Stomach smooth muscle (tissue), 2 donors: ENCODE data around the gene TTC7B.

Experiments used
- H3K27ac ChIP-seq: one replicate; pipeline ENCODE4 v1.7.0; 2013; ENCODE audit warnings: mild to moderate bottlenecking, low read length, inconsistent platforms
- H3K27me3 ChIP-seq, 2 donors: one replicate each; pipeline ENCODE4 v1.7.0; 2013; ENCODE audit warnings: low read length in 2 of 2; ENCODE audit not compliant: insufficient read depth in 2 of 2, control insufficient read depth in 1 of 2
- H3K36me3 ChIP-seq, 2 donors: one replicate each; pipeline ENCODE4 v1.7.0; 2013; ENCODE audit warnings: low read length in 2 of 2; ENCODE audit not compliant: control insufficient read depth in 2 of 2, insufficient read depth in 2 of 2
- H3K4me1 ChIP-seq: one replicate; pipeline ENCODE4 v1.7.0; 2013; ENCODE audit warnings: low read length; ENCODE audit not compliant: control insufficient read depth, insufficient read depth
- H3K4me3 ChIP-seq, 2 donors: one replicate each; pipeline ENCODE4 v1.7.0; 2013; ENCODE audit warnings: low read length in 2 of 2
- H3K9ac ChIP-seq, 2 donors: one replicate each; pipeline ENCODE4 v1.7.0; 2013; ENCODE audit warnings: low read length in 2 of 2, mild to moderate bottlenecking in 1 of 2
- H3K9me3 ChIP-seq, 2 donors: one replicate each; pipeline ENCODE4 v1.7.0; 2013; ENCODE audit warnings: low read length in 2 of 2; ENCODE audit not compliant: control insufficient read depth in 2 of 2
- donor health status: healthy.
- donor health status: Pancreatic carcinoma.

TTC7B gene

DNA sequence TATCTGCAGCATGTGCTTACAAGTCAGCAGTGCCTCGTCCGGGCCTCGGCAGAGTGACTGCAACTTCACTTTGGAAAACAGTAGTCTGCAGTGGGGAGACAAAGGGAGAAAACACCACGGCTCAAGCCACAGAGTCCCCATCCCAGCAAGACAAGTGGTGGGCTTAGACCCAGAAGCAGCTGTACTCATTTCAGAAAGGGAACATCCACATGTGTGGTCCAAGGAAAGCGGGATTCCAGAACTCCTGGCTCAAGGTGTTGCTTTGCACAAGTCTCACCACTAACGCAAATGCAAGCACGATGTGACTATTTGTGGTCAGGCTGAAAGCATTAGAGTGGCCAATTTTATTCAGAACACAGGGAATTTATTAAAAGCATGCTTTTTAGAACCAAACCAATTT lies 198.3 kb downstream of the TTC7B start:
- Histone ChIP-seq H3K9me3 (no peaks in the 10 kb centered on the region), H3K9ac (no peak overlapping the region), H3K27ac (no peak overlapping the region), H3K4me3 (no peak overlapping the region), H3K4me1 (peaks cover 19% of the 10 kb centered on the region), H3K36me3 (peaks cover 4 to 5% of the 10 kb centered on the region in 2 donors), H3K27me3 (no peaks in the 10 kb centered on the region)

DNA sequence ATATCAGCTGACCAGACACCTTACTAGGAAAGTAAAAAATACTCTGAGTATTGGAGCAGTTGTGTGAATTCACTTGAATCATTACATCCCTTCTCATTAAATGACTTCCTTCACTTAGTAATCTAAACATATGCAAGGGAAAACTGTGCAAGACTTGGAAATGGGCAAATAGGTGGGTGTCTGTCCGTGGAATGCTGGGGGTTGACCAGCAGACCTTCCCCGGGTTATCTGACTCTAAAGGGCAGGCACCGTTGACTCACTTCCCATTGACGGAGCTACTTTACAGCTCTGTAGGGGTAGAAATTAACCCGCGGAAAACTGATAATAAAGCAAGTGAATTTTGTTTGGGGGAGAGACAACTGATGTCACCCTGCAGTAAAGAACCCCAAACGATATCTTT lies 199.3 kb downstream of the TTC7B start:
- Histone ChIP-seq H3K9ac (no peak overlapping the region), H3K36me3 (peaks cover 4 to 5% of the 10 kb centered on the region in 2 donors), H3K4me1 (peaks cover 19% of the 10 kb centered on the region), H3K4me3 (no peak overlapping the region), H3K27ac (no peak overlapping the region), H3K27me3 (no peaks in the 10 kb centered on the region), H3K9me3 (no peaks in the 10 kb centered on the region)

DNA sequence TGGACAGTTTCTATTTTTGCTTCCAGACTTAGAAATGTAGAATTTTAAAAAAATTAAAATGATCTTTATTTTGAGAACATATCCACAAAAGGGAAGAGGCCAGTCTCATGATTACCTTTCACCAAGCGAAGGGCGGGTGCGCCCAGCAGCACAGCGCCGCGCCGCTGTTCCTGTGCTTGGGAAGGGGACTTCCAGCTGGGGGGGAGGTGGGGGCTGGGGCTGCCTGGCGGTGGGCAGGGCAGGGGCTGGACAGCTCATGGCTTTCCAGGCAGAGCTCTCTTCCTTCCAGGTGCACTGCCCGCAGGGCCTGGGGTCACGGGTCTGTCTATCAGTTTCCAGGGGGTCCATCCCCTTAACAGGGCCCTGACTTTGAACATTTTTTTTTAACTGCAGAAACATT lies 199.9 kb downstream of the TTC7B start:
- H3K9ac ChIP-seq = no peak overlapping the region
- H3K4me3 ChIP-seq = no peak overlapping the region
- H3K36me3 ChIP-seq = peaks cover 4 to 5% of the 10 kb centered on the region in 2 donors
- H3K27ac ChIP-seq = no peak overlapping the region
- peaks cover 19% of the 10 kb centered on the region for H3K4me1 ChIP-seq
- H3K9me3 ChIP-seq = no peaks in the 10 kb centered on the region
- H3K27me3 ChIP-seq = no peaks in the 10 kb centered on the region

DNA sequence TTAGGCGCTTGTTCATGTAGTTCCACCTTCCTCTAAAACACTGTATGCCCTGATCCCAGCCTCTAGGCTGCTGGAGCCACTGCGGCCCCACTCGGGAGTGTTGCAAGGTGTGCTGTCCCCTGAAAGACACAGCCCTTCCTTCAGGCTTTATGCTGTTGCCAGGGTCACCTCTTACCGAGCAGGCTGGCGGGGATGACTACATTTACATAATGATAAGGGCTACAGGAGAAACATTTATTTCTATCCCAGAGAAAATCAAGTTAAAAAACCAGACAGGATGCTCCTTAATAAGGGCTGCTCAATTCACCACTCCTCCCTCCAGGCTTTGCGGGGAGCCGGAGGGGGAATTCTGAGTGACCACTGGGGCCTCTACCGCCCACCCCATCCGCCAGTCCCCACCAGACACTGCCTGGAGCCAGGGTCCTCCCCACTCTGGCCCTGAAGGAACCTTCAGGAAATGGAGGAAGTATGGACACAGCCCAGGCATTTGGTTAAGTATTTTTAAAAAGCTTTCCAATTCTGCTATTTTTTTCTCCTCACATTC lies 200.6 kb downstream of the TTC7B start:
- Histone ChIP-seq H3K4me3 (no peak overlapping the region), H3K9ac (peak overlapping the region in 1 of 2 donors; percentile 51), H3K36me3 (peaks cover 4 to 7% of the 10 kb centered on the region in 2 donors), H3K27ac (peak overlapping the region; percentile 49), H3K9me3 (no peaks in the 10 kb centered on the region), H3K27me3 (no peaks in the 10 kb centered on the region), H3K4me1 (peaks cover 19% of the 10 kb centered on the region)

DNA sequence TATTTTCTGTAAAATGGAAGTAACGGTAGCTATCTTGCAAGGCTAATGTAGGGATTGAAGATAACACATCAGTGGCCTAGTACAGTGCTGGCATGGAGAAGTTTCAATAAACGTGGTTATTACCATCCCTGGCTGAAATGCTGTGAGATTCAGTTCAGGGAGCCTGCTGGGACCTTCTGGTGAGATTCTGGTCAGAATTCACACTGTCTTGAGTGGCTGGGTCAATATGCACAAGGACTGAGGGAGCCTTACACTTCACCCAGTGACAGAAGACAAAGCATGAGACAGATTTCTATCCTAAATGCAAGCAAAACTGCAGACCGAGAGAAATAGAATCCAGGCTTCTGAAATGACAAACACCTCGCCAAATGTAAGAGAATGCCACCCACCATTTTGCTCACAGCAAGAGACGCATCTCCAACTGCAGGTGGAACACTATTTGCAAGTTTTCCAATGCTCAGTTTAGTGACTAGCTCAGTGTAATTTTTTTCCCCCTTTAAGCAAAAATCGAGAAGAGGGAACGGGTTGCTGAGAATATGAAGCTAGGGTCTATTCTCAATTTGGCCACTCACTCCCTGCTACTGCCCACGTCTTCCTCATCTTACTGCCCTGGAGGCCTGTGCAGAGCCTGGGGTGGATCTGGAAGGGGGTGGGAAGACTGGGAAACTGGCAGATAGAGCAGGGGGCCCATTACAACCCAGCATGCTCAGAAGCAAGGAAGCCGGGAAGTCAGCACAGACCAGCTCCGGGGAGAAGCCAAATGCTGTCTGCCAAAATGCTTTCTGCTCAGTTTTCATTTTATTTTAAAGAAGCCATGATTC lies 201.3 kb downstream of the TTC7B start:
- Histone ChIP-seq H3K27me3 (no peaks in the 10 kb centered on the region), H3K9ac (peak overlapping the region in 1 of 2 donors; percentile 21), H3K4me3 (no peak overlapping the region), H3K27ac (peak overlapping the region; percentile 49), H3K9me3 (no peaks in the 10 kb centered on the region), H3K4me1 (peaks cover 21% of the 10 kb centered on the region), H3K36me3 (peaks cover 4 to 7% of the 10 kb centered on the region in 2 donors)

DNA sequence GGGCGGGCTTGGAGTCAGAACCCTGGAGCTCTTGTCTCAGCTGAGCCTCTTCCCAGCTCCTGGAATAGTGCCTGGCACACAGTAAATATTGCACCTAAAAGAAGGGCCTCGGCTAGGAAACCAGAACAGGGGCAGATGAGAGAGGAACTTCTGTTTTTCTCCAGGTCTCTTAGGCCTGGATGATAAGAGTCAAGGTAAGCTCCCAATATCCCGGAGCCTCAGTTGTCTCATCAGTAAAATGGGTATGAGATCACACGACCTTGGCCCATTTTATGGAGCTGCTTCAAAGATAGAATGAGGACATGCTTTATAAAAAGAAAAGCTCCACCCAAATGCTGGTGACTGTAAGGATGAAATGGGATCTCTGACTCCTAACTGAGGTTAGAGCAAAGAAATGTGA lies 202.2 kb downstream of the TTC7B start:
- Histone ChIP-seq H3K9ac (no peak overlapping the region), H3K4me1 (peaks cover 26% of the 10 kb centered on the region), H3K9me3 (no peaks in the 10 kb centered on the region), H3K27me3 (no peaks in the 10 kb centered on the region), H3K36me3 (peaks cover 4 to 7% of the 10 kb centered on the region in 2 donors), H3K4me3 (no peak overlapping the region), H3K27ac (no peak overlapping the region)

DNA sequence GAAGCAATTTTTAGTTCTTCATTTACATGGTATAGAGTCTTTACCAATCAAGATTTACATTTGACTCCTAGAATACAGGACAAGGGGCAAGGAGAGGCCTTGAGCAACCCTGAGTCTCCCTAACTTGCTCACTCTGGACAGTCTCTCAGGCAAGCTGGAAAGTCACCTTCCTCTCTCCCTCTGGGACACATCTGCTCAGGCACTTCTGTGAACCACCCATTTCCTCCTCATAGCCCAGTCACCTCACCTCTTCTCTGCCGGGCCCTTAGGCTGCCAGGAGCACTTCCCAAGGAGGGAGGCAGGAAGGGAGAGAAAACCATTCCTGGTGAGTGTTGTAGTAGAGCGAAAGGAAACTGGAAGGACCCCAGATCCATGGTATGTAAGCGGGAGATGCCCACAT lies 202.8 kb downstream of the TTC7B start:
- no peak overlapping the region for H3K9ac ChIP-seq
- no peaks in the 10 kb centered on the region for H3K9me3 ChIP-seq
- H3K27ac ChIP-seq = no peak overlapping the region
- no peak overlapping the region for H3K4me3 ChIP-seq
- no peaks in the 10 kb centered on the region for H3K27me3 ChIP-seq
- H3K36me3 ChIP-seq = peaks cover 4 to 7% of the 10 kb centered on the region in 2 donors
- peaks cover 31% of the 10 kb centered on the region for H3K4me1 ChIP-seq

DNA sequence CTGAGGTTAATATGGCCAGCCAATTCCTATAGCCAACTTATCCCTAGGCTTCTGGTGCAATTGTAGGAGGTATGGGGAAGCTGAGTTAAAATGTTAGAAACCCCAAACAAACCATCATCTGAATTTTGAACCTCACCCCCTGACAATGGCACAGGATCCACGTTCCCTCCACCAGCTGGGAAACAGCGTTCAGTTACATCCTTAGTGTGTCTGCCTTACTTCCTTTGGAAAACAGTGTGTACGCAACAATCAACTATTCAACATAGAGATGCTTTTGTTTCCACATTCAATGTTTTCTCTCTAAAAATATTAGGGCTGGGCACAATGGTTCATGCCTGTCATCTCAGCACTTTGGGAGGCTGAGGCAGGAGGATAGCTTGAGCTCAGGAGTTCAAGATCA lies 203.4 kb downstream of the TTC7B start:
- Histone ChIP-seq H3K27me3 (no peaks in the 10 kb centered on the region), H3K9ac (no peak overlapping the region), H3K27ac (peak overlapping the region; percentile 19), H3K9me3 (no peaks in the 10 kb centered on the region), H3K36me3 (peaks cover 3 to 5% of the 10 kb centered on the region in 2 donors), H3K4me3 (no peak overlapping the region), H3K4me1 (peaks cover 36% of the 10 kb centered on the region)

DNA sequence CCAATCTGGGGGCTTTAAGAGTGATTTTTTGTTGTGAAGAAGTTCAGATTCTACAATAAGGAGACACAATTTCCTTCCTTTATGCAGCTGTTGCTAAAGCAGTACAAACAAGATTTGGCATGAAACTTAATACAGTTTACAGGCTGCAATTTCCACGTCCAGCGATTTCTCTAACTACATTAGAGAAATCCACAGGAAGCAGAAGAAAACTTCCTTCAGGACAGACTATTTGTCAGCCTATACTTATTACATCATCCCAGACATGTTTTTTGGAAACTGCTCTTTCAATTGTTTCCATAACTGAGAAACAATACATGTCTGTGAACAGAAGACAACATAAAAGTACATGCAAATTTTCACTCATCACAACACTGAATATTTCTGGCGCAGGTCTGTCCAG lies 204.3 kb downstream of the TTC7B start:
- H3K36me3 ChIP-seq = peaks cover 0 to 2% of the 10 kb centered on the region in 2 donors
- H3K9ac ChIP-seq = no peak overlapping the region
- no peaks in the 10 kb centered on the region for H3K9me3 ChIP-seq
- H3K27me3 ChIP-seq = no peaks in the 10 kb centered on the region
- H3K4me1 ChIP-seq = peaks cover 36% of the 10 kb centered on the region
- H3K27ac ChIP-seq = peak overlapping the region; percentile 55
- no peak overlapping the region for H3K4me3 ChIP-seq

DNA sequence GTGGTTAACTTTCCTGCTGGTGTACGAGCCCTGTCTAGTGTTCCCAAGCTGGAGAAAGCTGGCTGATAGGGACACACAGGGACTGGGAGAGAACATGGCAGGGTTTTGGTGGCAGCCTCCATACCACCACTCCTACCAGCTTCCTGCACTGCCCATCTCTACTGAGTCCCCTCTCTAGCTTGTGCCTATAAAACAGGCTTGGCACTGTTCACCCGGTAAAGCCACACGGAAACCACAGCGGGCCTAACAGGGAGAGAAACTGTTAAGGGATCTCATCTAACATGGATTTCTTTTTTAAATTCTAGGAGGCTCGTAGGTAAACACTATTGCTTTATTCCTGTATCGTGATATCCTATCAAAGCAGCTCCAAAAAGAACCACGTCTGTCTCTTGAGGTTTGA lies 204.7 kb downstream of the TTC7B start:
- no peaks in the 10 kb centered on the region for H3K27me3 ChIP-seq
- peak overlapping the region in 1 of 2 donors; percentile 21 for H3K9ac ChIP-seq
- H3K4me3 ChIP-seq = no peak overlapping the region
- H3K9me3 ChIP-seq = no peaks in the 10 kb centered on the region
- H3K27ac ChIP-seq = peak overlapping the region; percentile 55
- peaks cover 0 to 2% of the 10 kb centered on the region in 2 donors for H3K36me3 ChIP-seq
- peaks cover 36% of the 10 kb centered on the region for H3K4me1 ChIP-seq
